ENCODE measurements around the gene HSH2D.

The HSH2D gene

GRCh38 chr19:16199275-16199932 is 55.9 kb downstream of the HSH2D start:
- TF ChIP-seq, protein P1, sequence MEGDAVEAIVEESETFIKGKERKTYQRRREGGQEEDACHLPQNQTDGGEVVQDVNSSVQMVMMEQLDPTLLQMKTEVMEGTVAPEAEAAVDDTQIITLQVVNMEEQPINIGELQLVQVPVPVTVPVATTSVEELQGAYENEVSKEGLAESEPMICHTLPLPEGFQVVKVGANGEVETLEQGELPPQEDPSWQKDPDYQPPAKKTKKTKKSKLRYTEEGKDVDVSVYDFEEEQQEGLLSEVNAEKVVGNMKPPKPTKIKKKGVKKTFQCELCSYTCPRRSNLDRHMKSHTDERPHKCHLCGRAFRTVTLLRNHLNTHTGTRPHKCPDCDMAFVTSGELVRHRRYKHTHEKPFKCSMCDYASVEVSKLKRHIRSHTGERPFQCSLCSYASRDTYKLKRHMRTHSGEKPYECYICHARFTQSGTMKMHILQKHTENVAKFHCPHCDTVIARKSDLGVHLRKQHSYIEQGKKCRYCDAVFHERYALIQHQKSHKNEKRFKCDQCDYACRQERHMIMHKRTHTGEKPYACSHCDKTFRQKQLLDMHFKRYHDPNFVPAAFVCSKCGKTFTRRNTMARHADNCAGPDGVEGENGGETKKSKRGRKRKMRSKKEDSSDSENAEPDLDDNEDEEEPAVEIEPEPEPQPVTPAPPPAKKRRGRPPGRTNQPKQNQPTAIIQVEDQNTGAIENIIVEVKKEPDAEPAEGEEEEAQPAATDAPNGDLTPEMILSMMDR (IDR thresholded peaks at IDR 0.05; ENCODE audit: extremely low read depth, missing control alignments): no peak
- no peak for DNase-seq (ENCODE audit: low spot score)

- no peak for DNase-seq (ENCODE audit: low spot score)
- TF ChIP-seq, protein P1 (IDR thresholded peaks at IDR 0.05; ENCODE audit: extremely low read depth, missing control alignments): no peak
Measured at GRCh38 chr19:16200038-16201010, 56.8 kb downstream of the HSH2D start.

DNA sequence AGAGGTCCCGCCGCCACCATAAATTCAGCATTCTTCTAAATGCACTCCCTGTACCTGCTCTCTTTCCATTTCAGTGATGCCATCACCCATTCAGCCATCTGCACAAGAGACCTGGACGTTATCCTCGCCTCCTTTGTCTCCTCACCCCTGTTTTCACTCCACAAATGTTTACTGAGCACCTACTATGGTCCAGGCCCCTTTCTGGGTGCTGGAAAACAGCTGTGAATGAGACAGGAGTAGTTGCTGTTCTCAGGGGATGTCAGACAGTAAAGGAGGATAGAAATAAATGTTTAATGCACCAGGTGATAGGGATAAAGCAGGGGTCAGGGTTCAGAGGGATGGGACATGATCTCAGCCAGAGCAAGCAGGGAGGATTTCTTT is 57.5 kb downstream of the HSH2D start:
- DNase-seq (ENCODE audit: low spot score): no peak
- TF ChIP-seq, protein P1 (IDR thresholded peaks at IDR 0.05; ENCODE audit: extremely low read depth, missing control alignments): no peak

- TF ChIP-seq, protein P1 (IDR thresholded peaks at IDR 0.05; ENCODE audit: extremely low read depth, missing control alignments): no peak
- no peak for DNase-seq (ENCODE audit: low spot score)
Measured at GRCh38 chr19:16202320-16203255, 59.1 kb downstream of the HSH2D start.

DNA sequence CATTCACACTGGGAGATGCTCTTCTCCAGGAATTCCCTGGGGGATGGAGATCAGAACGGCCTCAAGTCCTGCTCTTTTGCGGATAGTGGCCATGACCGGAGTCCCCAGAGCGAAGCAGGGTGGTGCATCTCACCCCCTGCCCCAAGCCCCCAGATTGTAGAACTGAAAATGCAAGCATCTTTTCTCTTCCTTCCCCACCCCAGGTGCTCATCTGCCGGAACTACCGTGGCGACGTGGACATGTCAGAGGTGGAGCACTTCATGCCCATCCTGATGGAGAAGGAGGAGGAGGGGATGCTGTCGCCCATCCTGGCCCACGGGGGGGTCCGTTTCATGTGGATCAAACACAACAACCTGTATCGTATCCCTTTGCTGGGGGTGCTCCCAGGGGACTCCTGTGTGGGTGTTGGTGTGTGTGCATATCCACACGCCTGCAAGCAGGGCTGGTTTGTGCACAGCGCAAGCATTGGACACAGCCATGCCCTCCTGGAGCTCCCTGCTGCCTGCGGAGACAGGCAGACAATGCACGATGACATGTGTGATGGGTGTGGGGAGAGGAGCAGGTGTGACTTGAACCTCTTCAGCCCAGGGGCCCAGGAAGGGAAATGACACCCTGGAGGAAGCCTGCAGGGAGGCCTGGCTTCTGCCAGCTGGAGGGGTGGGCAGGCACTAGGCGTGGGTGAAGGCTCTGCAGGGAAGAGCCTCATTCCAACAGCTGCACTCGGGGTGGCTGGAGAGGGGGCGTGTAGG is 59.9 kb downstream of the HSH2D start:
- DNase-seq (ENCODE audit: low spot score): no peak
- TF ChIP-seq, protein P1 (IDR thresholded peaks at IDR 0.05; ENCODE audit: extremely low read depth, missing control alignments): no peak

DNA sequence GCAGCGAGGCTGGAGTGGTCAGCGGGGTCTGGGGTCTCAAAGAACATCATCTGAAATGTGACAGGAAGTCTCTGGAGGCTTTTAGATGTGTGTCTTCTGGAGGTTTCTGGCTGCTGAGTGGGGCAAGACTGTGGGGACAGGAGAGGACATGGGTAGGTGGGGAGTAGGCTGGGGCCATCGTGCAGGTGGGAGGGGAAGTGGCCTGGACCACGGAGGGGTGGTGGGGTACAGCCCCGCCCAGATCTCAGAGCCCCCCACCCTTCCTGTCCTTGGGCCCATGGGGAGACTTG is 60.5 kb downstream of the HSH2D start:
- TF ChIP-seq, protein P1 (IDR thresholded peaks at IDR 0.05; ENCODE audit: extremely low read depth, missing control alignments): no peak
- DNase-seq (ENCODE audit: low spot score): no peak

All from GM20000 (cell line).